DND-41 (cell line): Measurements from ENCODE around the gene CHN1.

Experiments used
- ATAC-seq: fragments of 200-7000 bp; cut with Tn5 transposase; 3 replicates; pipeline ENCODE4 v1.9.1; 2021; ENCODE audit warnings: low read depth; ENCODE audit not compliant: insufficient read depth
- DNase-seq: peaks from one replicate; pipeline ENCODE4 v3.0.0-alpha.2; 2020
- H2AFZ ChIP-seq: 2 replicates; pipeline ENCODE4 v1.6.0; 2012; ENCODE audit warnings: low read depth, low read length
- H3K27ac ChIP-seq: 2 replicates; pipeline ENCODE4 v1.5.1; 2012; ENCODE audit warnings: low read length, inconsistent platforms
- H3K27me3 ChIP-seq: fragments of 200-600 bp; sonication (generic); 2 replicates; pipeline ENCODE4 v1.6.0; 2012; ENCODE audit warnings: low read length, mild to moderate bottlenecking, inconsistent platforms; ENCODE audit not compliant: insufficient read depth, poor library complexity
- H3K36me3 ChIP-seq: 2 replicates; pipeline ENCODE4 v1.5.1; 2012; ENCODE audit warnings: low read length, inconsistent platforms; ENCODE audit not compliant: insufficient read depth
- H3K4me1 ChIP-seq: 2 replicates; pipeline ENCODE4 v1.5.1; 2012; ENCODE audit warnings: mild to moderate bottlenecking, low read length; ENCODE audit not compliant: insufficient read depth
- H3K4me2 ChIP-seq: 2 replicates; pipeline ENCODE4 v1.6.0; 2012; ENCODE audit warnings: mild to moderate bottlenecking, moderate library complexity, low read length, inconsistent platforms; ENCODE audit not compliant: insufficient read depth
- H3K4me3 ChIP-seq, 2 experiments: fragments of 200-600 bp in 1 of 2; shearing (Covaris generic) in 1 of 2; 2 replicates each; pipeline ENCODE4 v1.5.1; 2012 to 2016; ENCODE audit warnings: inconsistent platforms in 2 of 2, low read length in 2 of 2, mild to moderate bottlenecking in 2 of 2, low read depth in 1 of 2, moderate library complexity in 1 of 2
- H3K79me2 ChIP-seq: 2 replicates; pipeline ENCODE4 v1.6.0; 2012; ENCODE audit warnings: low read length, inconsistent platforms; ENCODE audit not compliant: insufficient read depth
- H3K9ac ChIP-seq: 2 replicates; pipeline ENCODE4 v1.6.0; 2012; ENCODE audit warnings: low read depth, mild to moderate bottlenecking, inconsistent platforms, low read length, moderate library complexity
- H3K9me3 ChIP-seq: 2 replicates; pipeline ENCODE4 v1.5.1; 2012; ENCODE audit warnings: low read length, moderate library complexity, mild to moderate bottlenecking, inconsistent platforms; ENCODE audit not compliant: insufficient read depth, severe bottlenecking
- H4K20me1 ChIP-seq: 2 replicates; pipeline ENCODE4 v1.6.0; 2012; ENCODE audit warnings: low read length; ENCODE audit not compliant: insufficient read depth
- EZH2 ChIP-seq: IDR thresholded peaks from 3 replicates; pipeline ENCODE4 v1.6.1; 2012; ENCODE audit warnings: borderline replicate concordance, low read depth, mild to moderate bottlenecking, moderate library complexity, low read length, inconsistent platforms; ENCODE audit not compliant: severe bottlenecking
- TF ChIP-seq, protein P1 (sequence below): IDR thresholded peaks from 2 replicates; pipeline ENCODE4 v1.5.1; 2012; ENCODE audit warnings: borderline replicate concordance, low read length, moderate library complexity, mild to moderate bottlenecking; ENCODE audit not compliant: poor library complexity, severe bottlenecking; ENCODE audit errors: extremely low read depth

Gene CHN1

DNA sequence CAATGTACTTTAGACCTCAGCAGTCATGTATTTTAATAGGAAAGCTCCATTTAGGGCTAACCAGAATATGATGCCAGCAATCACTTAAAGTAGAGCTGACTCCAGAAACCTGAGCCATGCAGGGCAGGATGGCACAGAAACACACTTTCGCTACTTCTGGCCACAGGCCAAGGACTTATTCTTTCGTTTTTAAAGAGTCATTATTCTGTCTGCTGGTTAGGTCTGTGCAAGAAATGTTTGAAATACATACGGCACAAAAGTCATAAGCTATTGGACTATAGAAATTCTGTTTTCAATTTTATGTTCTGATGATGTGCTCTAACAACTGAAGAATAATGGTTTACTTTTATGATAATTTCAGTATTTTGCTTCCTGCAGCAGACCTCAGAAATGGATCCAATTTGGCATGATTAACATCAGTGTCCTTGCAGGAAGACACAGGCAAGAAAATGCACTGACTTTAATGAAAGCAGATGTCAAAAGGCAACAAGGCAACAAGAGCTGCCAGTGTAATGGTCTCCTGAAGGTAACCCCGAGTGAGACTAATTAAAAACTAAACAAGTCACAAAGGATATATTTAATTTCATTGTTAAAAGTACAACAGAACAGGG is 126.5 kb downstream of the CHN1 start:
- no peaks in the 10 kb centered on the region for H3K4me1 ChIP-seq
- H3K4me3 ChIP-seq = no peak overlapping the region
- TF ChIP-seq, protein P1, sequence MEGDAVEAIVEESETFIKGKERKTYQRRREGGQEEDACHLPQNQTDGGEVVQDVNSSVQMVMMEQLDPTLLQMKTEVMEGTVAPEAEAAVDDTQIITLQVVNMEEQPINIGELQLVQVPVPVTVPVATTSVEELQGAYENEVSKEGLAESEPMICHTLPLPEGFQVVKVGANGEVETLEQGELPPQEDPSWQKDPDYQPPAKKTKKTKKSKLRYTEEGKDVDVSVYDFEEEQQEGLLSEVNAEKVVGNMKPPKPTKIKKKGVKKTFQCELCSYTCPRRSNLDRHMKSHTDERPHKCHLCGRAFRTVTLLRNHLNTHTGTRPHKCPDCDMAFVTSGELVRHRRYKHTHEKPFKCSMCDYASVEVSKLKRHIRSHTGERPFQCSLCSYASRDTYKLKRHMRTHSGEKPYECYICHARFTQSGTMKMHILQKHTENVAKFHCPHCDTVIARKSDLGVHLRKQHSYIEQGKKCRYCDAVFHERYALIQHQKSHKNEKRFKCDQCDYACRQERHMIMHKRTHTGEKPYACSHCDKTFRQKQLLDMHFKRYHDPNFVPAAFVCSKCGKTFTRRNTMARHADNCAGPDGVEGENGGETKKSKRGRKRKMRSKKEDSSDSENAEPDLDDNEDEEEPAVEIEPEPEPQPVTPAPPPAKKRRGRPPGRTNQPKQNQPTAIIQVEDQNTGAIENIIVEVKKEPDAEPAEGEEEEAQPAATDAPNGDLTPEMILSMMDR = no peak
- TF ChIP-seq EZH2 = no peak
- H3K9ac ChIP-seq = no peak overlapping the region
- H3K36me3 ChIP-seq = 0 out of 2 replicates have a peak, but pooled peaks cover 3% of the 10 kb centered on the region
- H3K27me3 ChIP-seq = no peaks in the 10 kb centered on the region
- no peak overlapping the region for H3K27ac ChIP-seq
- DNase-seq (no peak), ATAC-seq (no peak)
- H3K9me3 ChIP-seq = no peaks in the 10 kb centered on the region
- H2AFZ ChIP-seq = no peak overlapping the region
- H3K4me2 ChIP-seq = no peak overlapping the region
- H3K79me2 ChIP-seq = no peaks in the 10 kb centered on the region
- no peaks in the 10 kb centered on the region for H4K20me1 ChIP-seq

DNA sequence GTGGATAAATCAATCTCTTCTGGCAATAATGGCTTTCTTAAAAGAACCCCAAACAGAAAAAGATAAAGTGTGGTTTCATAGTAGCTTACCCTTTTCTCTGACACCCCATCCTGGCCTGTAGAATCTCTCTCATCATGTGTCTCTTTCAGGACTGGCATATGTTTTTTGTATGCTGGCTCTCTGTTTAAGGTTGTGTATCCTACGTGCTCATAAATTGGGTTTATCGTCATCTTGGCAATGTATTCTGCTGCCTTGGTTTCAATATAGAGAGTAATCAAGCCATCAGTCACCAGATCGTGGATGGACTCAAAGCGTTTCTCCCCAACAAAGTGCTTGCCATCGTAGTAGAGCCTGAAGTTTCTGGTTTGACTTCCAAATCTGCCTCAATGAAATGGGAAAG is 127.4 kb downstream of the CHN1 start:
- H3K4me1 ChIP-seq = no peaks in the 10 kb centered on the region
- H2AFZ ChIP-seq = no peak overlapping the region
- no peaks in the 10 kb centered on the region for H4K20me1 ChIP-seq
- no peak for DNase-seq
- no peak for TF ChIP-seq EZH2
- TF ChIP-seq, protein P1 = no peak
- H3K9ac ChIP-seq = no peak overlapping the region
- no peak overlapping the region for H3K27ac ChIP-seq
- H3K36me3 ChIP-seq = 0 out of 2 replicates have a peak, but pooled peaks cover 3% of the 10 kb centered on the region
- ATAC-seq = no peak
- no peaks in the 10 kb centered on the region for H3K9me3 ChIP-seq
- H3K4me3 ChIP-seq = no peak overlapping the region
- H3K79me2 ChIP-seq = no peaks in the 10 kb centered on the region
- H3K27me3 ChIP-seq = no peaks in the 10 kb centered on the region
- H3K4me2 ChIP-seq = no peak overlapping the region

DNA sequence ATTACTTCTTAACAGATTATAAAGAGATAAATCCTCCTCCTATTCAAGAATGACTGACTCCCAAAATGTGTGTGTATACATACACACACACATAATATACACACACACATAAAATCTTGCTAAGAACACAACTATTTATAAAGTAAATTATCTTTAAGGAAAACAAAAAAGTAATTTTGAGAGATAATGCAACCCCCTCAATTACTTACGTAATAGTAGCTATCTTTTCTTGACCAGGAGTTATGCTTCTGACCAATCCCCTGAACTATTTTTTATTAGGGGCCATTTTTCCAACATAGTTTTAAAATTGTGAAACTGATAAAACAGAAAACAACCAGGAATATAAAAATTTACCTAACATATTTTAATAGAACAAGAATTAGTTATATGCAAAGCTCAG is 127.9 kb downstream of the CHN1 start:
- ATAC-seq (no peak), DNase-seq (no peak)
- no peaks in the 10 kb centered on the region for H3K27me3 ChIP-seq
- H3K27ac ChIP-seq = no peak overlapping the region
- no peaks in the 10 kb centered on the region for H4K20me1 ChIP-seq
- no peak overlapping the region for H2AFZ ChIP-seq
- H3K4me2 ChIP-seq = no peak overlapping the region
- H3K4me3 ChIP-seq = no peak overlapping the region
- H3K9me3 ChIP-seq = no peaks in the 10 kb centered on the region
- no peaks in the 10 kb centered on the region for H3K79me2 ChIP-seq
- no peak overlapping the region for H3K9ac ChIP-seq
- H3K4me1 ChIP-seq = no peaks in the 10 kb centered on the region
- no peak for TF ChIP-seq EZH2
- TF ChIP-seq, protein P1 = no peak
- 0 out of 2 replicates have a peak, but pooled peaks cover 3% of the 10 kb centered on the region for H3K36me3 ChIP-seq
